ACHN (cell line): ENCODE results near the gene UBA52.

ENCODE experiments used
- DNase-seq: peaks from one replicate; pipeline ENCODE4 v3.0.0-alpha.2; 2015
- in situ Hi-C: cut with HindIII; loops from 2 replicates; pipeline ENCODE4 v1.10.0; 2017; ENCODE audit warnings: low sequenced_read_pairs, low pct_ligation_motif_present, low pct_unique_long_range_greater_than_20kb

Gene UBA52

DNA sequence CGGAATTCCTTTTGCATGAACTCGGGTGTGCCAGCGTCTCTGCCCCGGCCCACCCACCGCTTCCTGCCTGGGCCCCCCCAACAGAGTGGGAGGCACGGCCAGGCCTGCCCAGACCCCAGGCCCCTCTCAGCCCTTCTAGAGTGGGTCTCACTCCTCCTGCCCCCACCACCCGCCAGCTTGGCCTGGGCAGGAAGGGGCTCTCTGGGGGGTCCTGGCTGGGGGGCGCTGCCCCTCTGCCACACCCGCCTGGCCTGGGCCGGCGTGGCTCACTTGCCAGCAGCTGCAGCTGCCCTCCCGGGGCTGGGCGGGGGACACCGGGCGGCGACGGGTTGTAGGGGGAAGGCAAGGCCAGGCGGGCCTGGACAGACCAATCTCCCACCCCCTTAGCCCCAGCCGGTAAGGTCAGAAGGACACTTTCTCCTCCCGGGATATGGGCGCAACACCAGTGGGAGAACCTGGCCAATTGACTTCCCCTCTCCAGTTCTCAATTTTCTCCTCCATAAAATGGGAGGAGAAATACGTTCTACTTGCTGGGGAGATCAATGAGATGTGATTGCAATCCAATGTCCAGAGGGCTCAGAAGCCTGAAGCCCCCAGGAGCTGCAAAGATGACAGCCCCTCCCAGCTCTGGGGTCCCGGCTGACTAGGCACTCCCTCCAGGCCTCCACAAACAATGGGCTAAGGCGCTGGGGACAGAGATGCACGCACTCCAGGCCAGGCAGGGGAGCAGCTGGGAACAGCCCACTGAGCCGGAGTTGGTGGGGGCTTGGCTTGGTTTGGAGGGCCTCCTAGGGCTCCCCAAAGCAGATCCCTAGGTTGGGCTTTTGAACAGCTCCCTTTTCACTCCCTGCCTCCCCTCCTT, 32.5 kb downstream of the UBA52 start:
- in situ Hi-C loops, result no loop called here

DNA sequence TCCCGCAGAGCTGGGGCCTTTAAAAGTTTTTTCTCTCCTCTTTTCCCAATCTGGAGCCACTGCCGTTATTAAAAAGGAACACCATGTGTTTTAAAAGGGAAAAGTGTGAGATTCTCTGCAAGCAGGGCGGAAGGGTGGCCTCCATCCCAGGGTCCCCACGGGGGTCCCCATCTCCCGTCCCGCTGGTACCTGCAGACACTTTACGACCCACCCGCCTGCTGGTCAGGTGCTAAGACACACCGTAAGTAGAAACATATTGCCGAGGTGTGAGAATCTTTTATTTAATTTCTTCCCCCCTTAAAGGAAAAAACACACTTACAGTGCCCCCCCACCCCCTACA, 33.1 kb downstream of the UBA52 start:
- DNase-seq, result no peak
- in situ Hi-C loops, result no loop called here

More for the DNA sequence above, 32.5 kb downstream of the UBA52 start:
- no peak for DNase-seq

DNA sequence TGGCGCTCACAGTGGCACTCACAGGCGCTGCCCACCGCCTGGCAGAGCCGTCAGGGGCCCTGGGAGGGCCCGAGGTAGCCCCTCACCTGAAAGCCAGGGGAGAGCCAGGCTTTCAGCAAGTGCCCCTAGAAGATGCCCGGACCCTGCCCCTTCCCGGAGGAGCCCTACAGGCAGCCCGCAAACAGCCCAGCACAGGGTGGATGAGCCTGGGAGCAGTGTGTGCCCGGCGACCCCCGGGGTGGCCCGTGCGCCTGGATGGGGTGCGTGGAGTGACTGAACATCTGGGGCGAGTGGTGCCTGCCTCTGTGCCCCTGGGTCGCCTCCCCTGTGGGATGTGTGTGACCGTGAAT, 33.5 kb downstream of the UBA52 start:
- DNase-seq, result no peak
- in situ Hi-C loops, result no loop called here

DNA sequence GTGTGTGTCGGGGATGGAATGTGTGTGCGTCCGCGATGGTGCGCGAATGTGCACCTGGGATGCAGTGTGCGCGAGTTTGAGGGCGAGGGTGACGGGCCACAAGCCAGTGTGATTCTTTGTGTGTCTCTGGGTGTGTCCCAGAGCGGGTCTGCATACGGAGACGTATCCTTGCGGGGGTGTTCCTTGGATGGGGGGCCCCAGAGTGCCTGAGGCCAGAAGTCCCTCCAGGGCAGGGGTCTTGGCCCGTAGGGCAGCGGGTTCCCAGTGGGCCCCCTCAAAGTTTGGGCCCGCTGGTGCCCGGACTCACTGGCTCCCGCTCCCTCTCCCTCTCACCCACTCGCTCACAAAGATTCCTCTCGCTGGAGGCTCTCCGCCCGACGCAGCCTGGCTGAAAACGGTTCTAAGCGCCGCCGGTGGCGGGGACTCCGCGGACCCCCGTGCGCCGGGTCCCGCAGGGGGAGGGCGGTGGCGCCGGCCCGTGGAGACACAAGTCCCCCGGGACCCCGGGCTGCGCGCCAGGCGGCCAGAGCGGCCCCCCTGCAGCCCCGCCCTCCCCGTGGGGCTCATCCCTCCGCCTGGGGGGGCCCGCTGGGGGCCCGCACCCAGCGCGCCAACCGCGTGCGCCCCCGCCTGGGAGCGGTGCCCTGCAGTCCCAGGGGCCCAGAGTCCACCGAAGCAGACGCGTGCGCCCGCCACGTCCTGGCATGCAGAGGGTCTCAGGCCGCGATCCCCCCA, 34.1 kb downstream of the UBA52 start:
- DNase-seq, result no peak
- in situ Hi-C loops, result no loop called here

DNA sequence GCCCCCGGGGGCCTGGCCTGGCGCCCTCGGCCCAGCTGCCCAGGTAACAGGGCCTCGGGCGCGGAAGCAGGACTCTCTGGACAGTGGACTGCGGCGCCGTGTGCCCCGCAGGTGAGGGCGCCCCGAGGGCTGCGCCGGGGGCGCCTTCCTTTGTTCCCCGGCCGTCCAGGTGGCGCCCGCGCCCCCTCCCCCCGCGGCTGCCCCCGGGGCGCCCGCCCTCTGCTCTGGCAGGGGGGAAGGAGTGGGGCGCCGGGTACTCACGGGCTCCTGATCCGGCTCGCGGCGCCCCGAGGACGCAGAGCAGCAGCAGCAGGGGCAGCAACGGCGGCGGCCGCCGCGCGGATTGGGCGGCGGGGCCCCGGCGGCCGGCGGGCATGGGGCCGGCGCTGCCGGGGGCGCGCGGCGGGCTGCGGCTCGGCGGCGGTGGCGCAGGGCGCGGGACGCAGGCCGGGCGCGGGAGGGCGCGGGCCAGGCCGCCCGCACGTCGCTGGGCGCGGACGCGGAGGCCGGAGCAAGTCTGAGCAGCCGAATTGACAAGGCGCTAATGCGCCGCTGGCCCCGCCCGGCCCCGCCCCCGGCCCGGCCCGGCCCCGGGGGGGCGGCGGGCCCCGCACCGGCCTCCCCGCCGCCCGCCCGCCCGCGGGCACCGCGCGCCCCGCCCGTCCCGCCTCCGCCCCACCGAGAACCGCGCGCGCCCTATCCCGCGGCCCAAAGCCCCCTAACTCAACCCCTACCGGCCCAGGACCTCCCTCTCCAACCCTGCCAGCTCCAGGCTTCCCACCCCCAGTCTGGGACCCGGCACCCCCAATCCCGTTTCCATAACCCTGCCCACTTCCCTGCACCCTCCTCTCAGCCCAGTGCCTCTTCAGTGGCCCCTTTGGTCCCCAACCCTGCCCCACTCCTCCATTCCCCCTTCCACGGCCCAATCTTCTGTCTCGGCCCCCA, 34.9 kb downstream of the UBA52 start, which contains the start of gene CRLF1:
CRLF1 (minus strand) TSS at position 519 of the 945 bp plus-strand sequence; CDS start at position 376, 143 bp downstream.
- in situ Hi-C loops, result no loop called here

DNA sequence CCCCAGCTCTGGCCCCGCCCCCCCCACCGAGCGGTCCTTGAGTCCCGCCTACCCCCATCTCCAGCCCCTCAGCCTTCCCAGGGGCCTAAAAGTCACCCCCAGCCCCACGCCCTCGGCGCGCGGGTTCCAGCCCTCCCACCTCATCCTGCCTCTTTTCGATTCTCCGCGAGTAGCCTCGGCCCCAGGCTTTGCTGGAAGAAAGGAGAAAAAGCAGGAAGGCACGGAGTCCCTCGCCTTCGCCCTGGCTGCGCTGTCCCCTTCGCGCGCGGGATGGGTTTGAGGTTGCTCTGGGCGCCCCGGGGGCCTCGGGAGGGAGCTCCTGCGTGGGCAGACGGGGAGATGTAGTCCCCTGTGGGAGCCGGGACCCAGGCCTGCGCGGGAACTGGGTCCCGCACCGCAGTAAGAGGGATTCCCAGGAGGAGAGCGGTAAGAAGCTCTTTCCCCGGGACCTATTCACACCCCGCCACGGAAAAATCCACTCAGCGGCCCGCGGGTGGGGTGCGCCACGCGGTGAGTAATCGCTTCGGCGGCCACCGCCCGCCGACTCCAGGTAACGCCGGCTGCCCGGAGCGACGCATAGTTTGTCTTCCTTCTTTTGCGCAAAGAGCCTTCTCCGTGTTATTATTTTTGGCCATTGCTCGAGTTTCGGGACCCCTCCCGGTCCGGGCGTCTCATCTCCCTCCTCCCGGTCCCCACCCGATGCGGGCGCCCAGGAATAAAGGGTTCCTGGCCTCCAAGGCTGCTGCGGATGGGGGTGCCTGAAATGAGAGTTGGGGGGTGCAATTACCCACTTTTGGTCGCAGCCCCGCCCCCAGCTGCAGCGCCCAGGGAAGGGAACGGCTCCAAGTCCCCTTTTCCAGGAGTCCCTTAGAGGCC, 35.8 kb downstream of the UBA52 start:
- in situ Hi-C loops, result no loop called here
- DNase-seq, result no peak

More for the DNA sequence above, 34.9 kb downstream of the UBA52 start, which contains the start of gene CRLF1:
- no peak for DNase-seq

DNA sequence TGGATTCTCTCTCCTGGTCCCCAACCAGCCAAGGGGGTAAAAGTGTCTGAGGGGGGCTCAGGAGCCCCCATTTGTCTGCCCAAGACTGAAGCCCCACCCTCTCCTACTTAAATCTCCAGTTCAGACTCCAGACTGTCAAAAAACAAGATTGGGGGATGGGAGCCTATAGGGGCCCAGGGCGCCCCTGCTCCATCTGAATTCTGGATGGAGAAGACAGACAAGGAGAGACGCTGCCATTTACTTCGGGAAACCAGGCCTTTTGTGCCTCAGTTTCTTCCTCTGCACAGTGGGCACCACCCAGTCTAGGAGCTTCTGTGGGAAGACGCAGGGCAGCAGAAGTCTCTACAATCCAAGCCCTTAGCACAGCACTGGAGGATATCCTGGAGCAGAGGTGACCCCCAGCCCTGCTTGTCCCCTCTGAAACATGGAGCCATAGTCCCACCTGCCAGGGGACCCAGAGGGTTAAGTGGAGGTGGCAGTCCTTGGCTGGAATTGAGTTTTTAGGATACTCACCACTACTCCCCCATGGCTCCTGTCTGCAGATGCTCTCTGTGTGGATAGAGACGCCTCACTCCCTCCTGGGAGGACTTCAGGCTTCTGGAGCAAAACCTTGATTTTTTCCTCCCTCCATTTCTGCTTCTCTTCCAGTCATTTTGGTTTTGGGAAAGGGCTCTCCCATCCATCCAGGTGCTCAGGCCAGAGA, 36.6 kb downstream of the UBA52 start:
- in situ Hi-C loops, result no loop called here
- DNase-seq, result no peak

DNA sequence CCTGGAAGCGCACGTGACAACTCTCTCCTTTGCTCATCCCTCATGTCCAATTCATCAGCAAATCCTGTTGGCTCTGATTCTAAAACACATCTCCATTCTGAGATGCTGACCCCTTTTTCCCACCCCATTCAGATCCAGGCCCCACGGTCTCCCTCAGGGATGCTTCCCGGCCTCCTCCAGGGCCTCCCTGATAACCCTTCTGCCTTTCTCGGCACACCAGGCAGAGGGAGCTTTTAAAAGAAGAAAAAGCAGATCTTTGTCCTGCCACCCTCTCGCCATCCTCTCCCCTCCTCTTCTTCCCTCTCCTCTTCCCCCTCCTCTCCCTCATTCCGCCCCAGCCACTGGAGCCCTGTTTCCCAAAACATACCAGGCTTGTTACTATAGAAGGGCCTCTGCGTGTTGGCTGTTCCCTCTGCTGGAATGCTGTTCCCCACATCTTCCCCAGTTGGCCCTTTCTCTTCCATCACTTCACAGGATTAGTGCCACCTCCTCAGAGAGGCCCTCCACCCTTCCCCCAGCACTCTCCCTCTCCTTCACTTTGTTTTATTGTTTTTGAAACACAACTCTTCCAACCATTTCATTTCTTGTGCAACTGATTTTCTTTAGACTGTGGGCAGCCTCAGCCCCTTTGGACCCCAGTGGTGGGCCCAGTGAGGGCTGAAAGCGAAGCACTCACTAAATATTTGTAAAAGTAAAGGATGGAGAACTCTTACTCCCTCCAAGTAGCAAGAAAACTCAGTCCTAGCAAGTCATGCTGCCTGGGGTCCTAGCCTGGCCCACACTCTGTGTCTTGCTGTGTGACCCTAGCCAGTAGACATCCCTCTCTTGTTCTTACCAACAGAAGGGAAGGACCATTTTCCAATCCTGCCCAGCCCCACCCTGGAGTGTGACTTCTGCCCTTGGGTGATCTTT, 37.4 kb downstream of the UBA52 start:
- no peak for DNase-seq
- in situ Hi-C loops, result no loop called here

DNA sequence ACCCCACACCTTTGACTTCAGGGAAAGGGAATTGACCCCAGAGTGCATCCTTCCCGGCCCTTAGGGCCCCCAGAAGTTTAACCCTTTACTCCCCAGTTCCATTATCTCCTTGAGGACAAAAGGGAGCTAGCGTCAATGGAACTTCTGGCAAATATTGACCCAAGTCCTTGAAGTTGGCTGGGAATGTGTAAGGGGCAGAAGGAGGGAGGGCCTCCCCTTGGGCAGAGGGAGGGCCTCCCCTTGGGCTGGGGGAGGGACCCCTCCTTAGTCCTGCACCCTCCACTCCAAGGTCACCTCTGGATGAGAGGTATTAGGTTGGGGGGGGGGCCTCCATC, 38.0 kb downstream of the UBA52 start:
- in situ Hi-C loops, result no loop called here
- DNase-seq, result no peak

DNA sequence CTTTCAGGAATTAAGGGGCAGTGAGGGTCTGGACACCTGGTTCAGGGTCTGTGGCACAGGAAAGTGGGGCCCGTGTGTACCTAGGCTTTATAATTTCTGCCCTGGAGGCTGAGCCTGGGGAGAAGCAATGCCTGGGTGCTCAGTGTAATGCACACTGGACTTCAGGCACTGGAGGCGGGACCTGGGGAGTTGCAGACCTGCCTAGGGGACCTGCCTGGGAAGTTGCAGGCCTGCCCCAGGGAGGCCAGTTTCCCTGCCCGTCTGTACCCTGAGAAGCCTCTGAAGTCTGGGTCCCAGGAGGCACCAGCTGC, 38.5 kb downstream of the UBA52 start:
- DNase-seq, result no peak
- in situ Hi-C loops, result no loop called here

DNA sequence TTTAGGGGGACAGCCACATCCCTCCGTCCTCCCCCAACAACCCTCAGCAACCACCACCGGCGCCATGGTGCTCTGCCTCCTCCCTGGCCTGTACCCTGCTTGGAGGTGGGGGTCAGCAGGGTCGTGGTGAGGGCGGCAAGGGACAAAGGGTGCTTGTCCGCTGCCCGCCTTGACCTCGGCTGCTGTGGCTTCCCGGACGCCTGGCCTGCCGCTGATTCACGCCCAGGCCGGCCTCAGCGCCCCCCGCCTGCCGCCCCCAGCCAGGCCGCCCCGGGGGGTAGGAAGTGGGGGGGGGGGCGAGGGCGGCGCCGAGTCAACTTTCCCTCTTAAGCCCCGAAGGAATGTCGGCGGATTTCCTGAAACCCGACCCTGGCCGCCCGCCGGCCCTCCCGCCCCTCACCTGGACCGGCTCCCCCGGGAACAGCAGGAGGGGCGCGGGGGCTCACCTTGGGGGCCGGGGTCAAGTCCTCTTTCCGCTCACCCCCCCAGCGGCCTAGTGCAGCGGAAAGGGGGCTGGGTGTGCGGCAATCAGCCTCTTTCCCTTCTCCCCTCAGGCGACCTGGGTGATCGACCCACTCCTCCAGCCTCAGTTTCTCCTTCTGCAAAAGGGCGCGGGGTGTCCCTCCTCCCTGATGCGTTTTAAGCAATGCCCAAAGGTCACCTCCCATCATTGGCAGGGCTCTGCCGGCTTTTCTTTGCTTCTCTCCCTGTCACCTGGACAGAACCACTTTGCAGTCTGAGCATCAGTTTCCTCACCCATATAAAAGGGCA, 39.1 kb downstream of the UBA52 start:
- no peak for DNase-seq
- in situ Hi-C loops, result no loop called here

DNA sequence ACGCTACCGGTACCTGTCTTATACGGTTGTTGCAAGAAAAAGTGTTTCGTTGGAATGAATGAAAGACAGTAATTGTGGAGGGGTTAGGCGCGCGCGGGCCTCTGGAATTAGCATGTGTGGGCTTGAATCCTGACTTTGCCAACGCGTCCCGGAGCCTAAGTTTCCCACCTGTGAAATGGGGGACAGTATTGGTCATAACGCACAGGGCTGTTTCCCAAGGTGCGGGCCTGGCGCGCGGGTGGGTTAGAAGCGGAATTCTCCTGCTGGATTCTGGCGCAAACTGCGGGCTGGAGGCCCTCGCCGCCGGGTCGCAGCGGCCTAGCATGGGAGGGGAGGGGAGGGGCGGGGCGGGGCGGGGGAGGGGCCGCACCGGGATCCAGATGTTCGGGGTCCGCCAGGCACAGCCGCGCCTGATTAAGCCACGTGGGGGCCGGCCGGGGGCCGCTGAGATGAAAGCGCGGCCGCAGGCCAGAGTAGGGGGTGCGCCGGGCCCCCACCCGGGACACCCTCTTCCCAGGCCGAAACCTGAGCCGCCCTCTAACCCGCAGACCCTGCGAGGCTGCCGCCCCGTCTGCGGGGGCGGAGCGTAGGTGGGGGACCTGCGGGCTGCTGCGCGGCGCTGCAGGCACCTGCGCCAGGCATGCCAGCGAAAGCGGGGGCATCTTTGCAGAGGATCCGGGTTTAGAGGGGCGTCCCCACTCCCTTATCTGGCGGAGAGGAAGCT, 39.8 kb downstream of the UBA52 start:
- no peak for DNase-seq
- in situ Hi-C loops, result no loop called here

DNA sequence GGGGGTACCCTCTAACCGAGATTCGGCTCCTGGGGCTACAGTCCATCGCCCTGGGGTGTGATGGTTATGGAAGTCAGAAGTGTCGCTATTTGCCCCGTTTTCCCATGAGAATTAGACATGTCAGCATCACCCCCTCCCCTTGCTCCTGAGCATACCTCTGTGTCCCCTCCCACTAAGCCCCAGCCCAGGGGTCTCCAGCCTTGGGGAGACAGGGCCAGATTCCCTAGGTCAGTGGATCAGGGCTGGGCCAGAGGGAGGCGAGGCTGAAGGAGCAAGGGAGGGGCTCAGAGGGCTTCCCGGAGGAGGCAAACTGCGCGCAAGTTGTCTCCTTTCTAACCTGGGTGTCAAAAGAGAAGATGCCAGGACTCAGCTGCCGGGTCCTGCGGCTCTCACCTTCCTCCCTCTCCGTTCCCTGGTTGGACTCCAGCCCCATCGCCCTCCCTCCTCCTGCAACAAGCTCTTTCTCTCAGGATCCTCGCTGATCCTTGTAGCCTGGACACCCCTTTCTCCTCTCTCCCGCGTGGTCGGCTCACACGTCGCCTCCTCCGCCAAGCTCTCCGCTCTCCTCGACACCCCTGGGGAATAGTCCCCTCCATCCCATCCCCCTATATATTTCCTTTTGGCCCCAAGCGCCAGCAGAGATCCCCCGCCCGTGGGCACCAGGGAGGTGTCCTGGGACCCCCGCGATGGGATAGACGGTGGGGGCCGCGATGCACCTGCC, 40.6 kb downstream of the UBA52 start:
- in situ Hi-C loops, result no loop called here
- DNase-seq, result no peak

DNA sequence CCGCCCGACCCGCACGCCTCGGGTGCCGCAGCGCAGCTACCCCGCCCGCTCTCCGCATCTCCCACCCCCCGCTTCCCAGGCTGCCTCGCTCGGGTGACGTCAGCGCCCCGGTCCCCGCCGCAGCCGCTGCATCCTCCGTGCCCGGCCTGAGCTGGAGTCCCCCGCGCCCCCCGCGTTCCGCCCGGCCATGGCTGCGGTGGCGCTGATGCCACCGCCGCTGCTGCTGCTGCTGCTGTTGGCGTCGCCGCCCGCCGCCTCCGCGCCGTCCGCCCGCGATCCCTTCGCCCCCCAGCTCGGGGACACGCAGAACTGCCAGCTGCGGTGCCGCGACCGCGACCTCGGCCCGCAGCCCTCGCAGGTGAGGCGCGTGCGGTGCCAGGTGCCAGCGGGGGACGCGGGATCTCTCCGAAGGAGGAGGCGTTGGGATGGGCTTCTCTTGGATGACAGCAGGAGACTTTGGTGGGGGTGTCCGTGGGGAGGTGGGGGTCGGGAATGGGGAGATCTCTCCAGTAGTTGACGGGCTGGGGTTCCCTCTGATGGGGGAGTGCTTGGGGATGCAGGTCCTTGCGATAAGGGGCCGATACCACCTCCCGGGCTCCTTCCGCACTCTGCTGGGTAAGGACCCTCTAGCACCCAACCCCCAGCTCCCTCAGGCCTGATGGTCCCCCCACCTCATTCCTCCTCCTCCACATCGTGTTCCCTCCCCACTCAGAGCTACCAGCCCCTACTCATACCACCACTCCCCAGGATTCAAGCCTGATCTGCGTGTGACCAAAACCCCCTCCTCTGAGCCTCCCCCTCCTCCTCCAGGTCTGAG, 41.3 kb downstream of the UBA52 start, which contains the start of gene TMEM59L:
TMEM59L (plus strand) TSS at position 99 of the 817 bp plus-strand sequence; CDS start at position 188, 89 bp downstream.
- in situ Hi-C loops, result no loop called here

More for the DNA sequence above, 41.3 kb downstream of the UBA52 start, which contains the start of gene TMEM59L:
- no peak for DNase-seq
